AG04450 (cell line): ENCODE measurements around the gene RNF13. TPM values are rescaled to one million over a fixed set of nuclear protein-coding genes. Genes with fewer than 3 reads are reported as not detected.

Experiments used
- CTCF ChIA-PET: fragments of 300-600, 350-600 bp; formaldehyde crosslinking; extraction: SDS; loops from one replicate; lab custom pipeline; 2022; ENCODE audit warnings: antibody characterized with exemption, inconsistent platforms; lab: Charles Lee
- POLR2A ChIA-PET: fragments of 350-600 bp; formaldehyde crosslinking; extraction: SDS; loops from one replicate; lab custom pipeline; 2021; ENCODE audit warnings: antibody characterized with exemption, inconsistent platforms; lab: Yijun Ruan, JAX
- DNase-seq: peaks from one replicate; pipeline ENCODE4 v3.0.0-alpha.2; 2011; ENCODE audit warnings: low read depth, low spot score
- H3K27ac ChIP-seq: one replicate; pipeline ENCODE4 v1.5.1; 2012; ENCODE audit warnings: low read depth, low read length, control low read depth
- H3K27me3 ChIP-seq: one replicate; pipeline ENCODE4 v1.6.0; 2012; ENCODE audit warnings: low read length; ENCODE audit not compliant: control insufficient read depth, insufficient read depth
- H3K4me3 ChIP-seq: 2 replicates; pipeline ENCODE4 v1.5.1; 2011; ENCODE audit warnings: mild to moderate bottlenecking, low read depth, low read length, control low read depth
- H3K9me3 ChIP-seq: 2 replicates; pipeline ENCODE4 v1.5.1; 2012; ENCODE audit warnings: low read length; ENCODE audit not compliant: control insufficient read depth, insufficient read depth
- CTCF ChIP-seq: IDR thresholded peaks from 2 replicates; pipeline ENCODE4 v1.5.1; 2011; ENCODE audit warnings: low read depth, low read length, control low read depth, inconsistent platforms
- polyA plus RNA-seq: library from polyadenylated mRNA; depleted of rRNA; stranded (reverse); fragments of >200 nt; gene quantifications from 2 replicates; pipeline ENCODE4 v1.2.3, GENCODE V29; 2011

The RNF13 gene
- polyA plus RNA-seq, 1 experiment: 46.3 TPM

GRCh38 chr3:149813367-149814281 lies 609 bp downstream of the RNF13 start:
- TF ChIP-seq CTCF: no peak
- no peak for DNase-seq
- Histone ChIP-seq H3K27ac (peak overlapping the region; percentile 97), H3K9me3 (no peaks in the 10 kb centered on the region), H3K27me3 (no peaks in the 10 kb centered on the region), H3K4me3 (peak overlapping the region; percentile 86)
- ChIA-PET POLR2A (interaction anchor here (1.2 kb wide), 1 partner anchor 36 kb away, joined by 3 read pairs; no protein-coding TSS in a partner anchor), CTCF (interaction anchor here (0.6 to 2.2 kb wide), 6 partner anchors 11 to 693 kb away, joined by 3 to 13 read pairs (median 5); no protein-coding TSS in a partner anchor)

GRCh38 chr3:149815321-149815720 lies 2.3 kb downstream of the RNF13 start:
- DNase-seq: no peak
- H3K27me3 ChIP-seq: no peaks in the 10 kb centered on the region
- CTCF ChIA-PET: interaction anchor here (0.7 to 1.6 kb wide), 2 partner anchors 44 to 74 kb away, joined by 4 to 6 read pairs; no protein-coding TSS in a partner anchor
- no peak overlapping the region for H3K27ac ChIP-seq
- H3K4me3 ChIP-seq: no peak overlapping the region
- no peaks in the 10 kb centered on the region for H3K9me3 ChIP-seq
- no peak for TF ChIP-seq CTCF
- POLR2A ChIA-PET: no interaction called here

GRCh38 chr3:149815728-149816127 lies 2.7 kb downstream of the RNF13 start:
- TF ChIP-seq CTCF: no peak
- no peak for DNase-seq
- POLR2A ChIA-PET: no interaction called here
- H3K4me3 ChIP-seq: no peak overlapping the region
- H3K27me3 ChIP-seq: no peaks in the 10 kb centered on the region
- CTCF ChIA-PET: interaction anchor here (1.2 kb wide), 1 partner anchor 8 kb away, joined by 6 read pairs; no protein-coding TSS in a partner anchor
- no peaks in the 10 kb centered on the region for H3K9me3 ChIP-seq
- no peak overlapping the region for H3K27ac ChIP-seq

GRCh38 chr3:149816311-149816710 lies 3.3 kb downstream of the RNF13 start:
- ChIA-PET POLR2A (no interaction called here), CTCF (interaction anchor here (1.2 kb wide), 1 partner anchor 8 kb away, joined by 6 read pairs; no protein-coding TSS in a partner anchor)
- TF ChIP-seq CTCF: no peak

GRCh38 chr3:149816986-149817385 lies 4.0 kb downstream of the RNF13 start:
- Histone ChIP-seq H3K4me3 (no peak overlapping the region), H3K9me3 (no peaks in the 10 kb centered on the region), H3K27me3 (no peaks in the 10 kb centered on the region), H3K27ac (no peak overlapping the region)
- POLR2A ChIA-PET: no interaction called here
- no peak for TF ChIP-seq CTCF
- CTCF ChIA-PET: interaction anchor here (1.2 to 1.4 kb wide), 2 partner anchors 9 to 46 kb away, joined by 3 to 6 read pairs; no protein-coding TSS in a partner anchor
- DNase-seq: no peak

More at GRCh38 chr3:149816311-149816710, 3.3 kb downstream of the RNF13 start:
- no peak overlapping the region for H3K4me3 ChIP-seq
- DNase-seq: no peak
- no peak overlapping the region for H3K27ac ChIP-seq
- H3K9me3 ChIP-seq: no peaks in the 10 kb centered on the region
- no peaks in the 10 kb centered on the region for H3K27me3 ChIP-seq
